Measurements from ENCODE around the gene ETNK2. TPM values are rescaled to one million over a fixed set of nuclear protein-coding genes. Genes with fewer than 3 reads are reported as not detected.

The ETNK2 gene
- total RNA-seq, 3 donors from 2014 or later: 13.8 to 66.1 (median 16.8) TPM

- Histone ChIP-seq H3K27me3 (no peaks in the 10 kb centered on the region), H3K27ac (no peak overlapping the region), H3K36me3 (no peaks in the 10 kb centered on the region), H3K4me1 (peaks cover 0 to 4% of the 10 kb centered on the region in 2 donors), H3K9me3 (no peaks in the 10 kb centered on the region), H3K4me3 (no peak overlapping the region)
- no peak for DNase-seq (ENCODE audit: low spot score in 2 of 2)
- no peak for TF ChIP-seq POLR2AphosphoS5 (IDR thresholded peaks at IDR 0.05)
- TF ChIP-seq, protein P1, sequence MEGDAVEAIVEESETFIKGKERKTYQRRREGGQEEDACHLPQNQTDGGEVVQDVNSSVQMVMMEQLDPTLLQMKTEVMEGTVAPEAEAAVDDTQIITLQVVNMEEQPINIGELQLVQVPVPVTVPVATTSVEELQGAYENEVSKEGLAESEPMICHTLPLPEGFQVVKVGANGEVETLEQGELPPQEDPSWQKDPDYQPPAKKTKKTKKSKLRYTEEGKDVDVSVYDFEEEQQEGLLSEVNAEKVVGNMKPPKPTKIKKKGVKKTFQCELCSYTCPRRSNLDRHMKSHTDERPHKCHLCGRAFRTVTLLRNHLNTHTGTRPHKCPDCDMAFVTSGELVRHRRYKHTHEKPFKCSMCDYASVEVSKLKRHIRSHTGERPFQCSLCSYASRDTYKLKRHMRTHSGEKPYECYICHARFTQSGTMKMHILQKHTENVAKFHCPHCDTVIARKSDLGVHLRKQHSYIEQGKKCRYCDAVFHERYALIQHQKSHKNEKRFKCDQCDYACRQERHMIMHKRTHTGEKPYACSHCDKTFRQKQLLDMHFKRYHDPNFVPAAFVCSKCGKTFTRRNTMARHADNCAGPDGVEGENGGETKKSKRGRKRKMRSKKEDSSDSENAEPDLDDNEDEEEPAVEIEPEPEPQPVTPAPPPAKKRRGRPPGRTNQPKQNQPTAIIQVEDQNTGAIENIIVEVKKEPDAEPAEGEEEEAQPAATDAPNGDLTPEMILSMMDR (IDR thresholded peaks at IDR 0.05): no peak
- no peak for TF ChIP-seq POLR2A (IDR thresholded peaks at IDR 0.05)
- intact Hi-C loops (cut with DNase I; ENCODE audit: low total_unique reads): loop anchor here (2.0 kb wide), 1 partner anchor 28 kb away; no protein-coding TSS in a partner anchor
Observed at GRCh38 chr1:204110894-204111633, 40.8 kb downstream of the ETNK2 start.

DNA sequence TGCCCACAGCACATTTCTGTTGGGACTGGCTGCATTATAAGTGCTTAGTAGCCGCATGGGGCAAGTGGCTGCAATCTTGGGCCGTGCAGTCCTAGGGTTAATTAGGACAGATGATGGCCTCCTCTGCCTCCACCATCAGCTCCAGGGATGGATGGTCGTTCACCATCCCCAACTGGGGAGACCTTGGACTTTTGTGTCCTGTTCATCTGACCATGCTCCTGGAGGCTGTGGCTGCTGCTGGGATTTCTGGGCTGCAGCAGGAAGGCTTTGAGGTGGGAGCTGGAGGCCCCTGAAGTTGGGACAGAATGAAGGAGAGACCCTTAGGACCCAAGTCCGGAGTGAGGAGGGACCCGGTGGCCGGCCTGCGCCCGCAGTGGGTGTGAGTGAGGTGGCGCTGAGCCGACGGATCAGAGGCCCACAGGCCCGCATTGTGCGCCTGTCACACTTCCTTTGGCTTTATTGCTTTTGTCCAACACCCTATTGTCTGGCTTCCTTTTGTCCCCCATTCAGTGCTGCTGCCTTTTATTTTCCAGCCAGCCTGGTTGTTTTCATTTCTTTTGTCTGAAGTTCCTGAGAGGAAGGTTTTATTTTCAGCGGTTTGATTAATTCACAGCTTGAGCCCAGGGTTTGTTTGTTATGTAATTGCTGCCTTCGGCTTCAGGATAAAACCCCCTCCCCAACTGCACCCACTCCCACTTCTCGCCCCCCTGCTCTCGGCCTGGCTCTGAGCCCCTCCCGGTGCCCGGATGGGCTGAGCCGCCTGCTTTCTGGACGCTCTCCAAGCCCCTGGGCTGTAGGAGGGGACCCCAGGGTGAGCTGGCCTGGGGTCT is 43.3 kb downstream of the ETNK2 start:
- Histone ChIP-seq H3K9me3 (no peaks in the 10 kb centered on the region), H3K4me3 (no peak overlapping the region), H3K27me3 (no peaks in the 10 kb centered on the region), H3K4me1 (peaks cover 12% of the 10 kb centered on the region in 2 donors), H3K27ac (peak overlapping the region in 1 of 2 donors; percentile 58), H3K36me3 (no peaks in the 10 kb centered on the region)
- no peak for TF ChIP-seq POLR2AphosphoS5 (IDR thresholded peaks at IDR 0.05)
- no peak for DNase-seq (ENCODE audit: low spot score in 2 of 2)
- intact Hi-C loops (cut with DNase I; ENCODE audit: low total_unique reads): no loop called here

DNA sequence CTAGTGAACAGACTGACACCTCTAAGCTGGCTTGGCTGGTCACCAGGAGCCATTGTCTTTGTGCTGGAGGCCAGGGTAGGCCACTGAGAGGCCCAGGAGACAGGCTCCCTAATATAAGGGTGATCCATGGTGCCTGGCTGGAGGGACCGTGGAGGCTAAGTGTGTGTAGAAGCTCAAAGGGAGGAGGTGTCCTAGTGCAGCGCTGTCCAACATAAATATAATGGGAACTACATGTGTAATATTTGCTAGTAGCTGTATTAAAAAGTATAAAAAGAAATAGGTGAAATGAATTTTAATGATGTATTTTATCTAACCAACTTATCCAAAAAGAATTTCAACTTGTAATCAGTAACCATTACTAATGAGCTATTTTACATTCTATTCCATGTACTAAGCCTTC is 44.0 kb downstream of the ETNK2 start:
- TF ChIP-seq POLR2A (IDR thresholded peaks at IDR 0.05) (no peak), POLR2AphosphoS5 (IDR thresholded peaks at IDR 0.05) (no peak)
- TF ChIP-seq, protein P1 (IDR thresholded peaks at IDR 0.05): no peak
- no peak for DNase-seq (ENCODE audit: low spot score in 2 of 2)
- Histone ChIP-seq H3K4me1 (peaks cover 14 to 18% of the 10 kb centered on the region in 2 donors), H3K4me3 (no peak overlapping the region), H3K27ac (peak overlapping the region in 1 of 2 donors; percentile 32), H3K9me3 (no peaks in the 10 kb centered on the region), H3K27me3 (no peaks in the 10 kb centered on the region), H3K36me3 (no peaks in the 10 kb centered on the region)
- intact Hi-C loops (cut with DNase I; ENCODE audit: low total_unique reads): no loop called here

DNA sequence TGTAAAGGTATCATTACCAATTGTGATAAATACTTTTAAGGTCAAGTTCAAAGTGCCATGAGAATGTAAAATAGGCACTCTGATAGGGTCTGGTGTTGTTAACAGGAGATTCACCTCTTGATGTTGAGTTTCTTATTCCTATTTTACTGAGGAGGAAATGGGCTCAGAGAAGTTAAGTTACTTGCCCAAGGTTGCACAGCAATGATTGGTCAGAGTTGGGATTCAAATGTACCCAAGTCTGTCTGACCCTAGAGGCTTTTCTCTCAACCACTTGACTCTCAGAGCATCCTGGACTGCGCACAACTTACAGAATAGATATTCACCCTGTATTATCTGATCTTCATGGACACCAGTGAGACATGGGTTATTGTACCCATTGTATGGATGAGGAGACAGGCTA is 45.0 kb downstream of the ETNK2 start:
- no peak for TF ChIP-seq POLR2AphosphoS5 (IDR thresholded peaks at IDR 0.05)
- TF ChIP-seq, protein P1 (IDR thresholded peaks at IDR 0.05): no peak
- TF ChIP-seq POLR2A (IDR thresholded peaks at IDR 0.05): no peak
- Histone ChIP-seq H3K4me3 (no peak overlapping the region), H3K4me1 (peaks cover 14 to 26% of the 10 kb centered on the region in 2 donors), H3K36me3 (no peaks in the 10 kb centered on the region), H3K9me3 (no peaks in the 10 kb centered on the region), H3K27me3 (no peaks in the 10 kb centered on the region), H3K27ac (peak overlapping the region in 1 of 2 donors; percentile 40)
- intact Hi-C loops (cut with DNase I; ENCODE audit: low total_unique reads): no loop called here
- DNase-seq (ENCODE audit: low spot score in 2 of 2): no peak

GRCh38 chr1:204105131-204105515 is 46.7 kb downstream of the ETNK2 start:
- TF ChIP-seq POLR2A (IDR thresholded peaks at IDR 0.05) (no peak), POLR2AphosphoS5 (IDR thresholded peaks at IDR 0.05) (no peak)
- TF ChIP-seq, protein P1 (IDR thresholded peaks at IDR 0.05): no peak
- Histone ChIP-seq H3K36me3 (no peaks in the 10 kb centered on the region), H3K4me3 (no peak overlapping the region), H3K27me3 (no peaks in the 10 kb centered on the region), H3K4me1 (peaks cover 14 to 26% of the 10 kb centered on the region in 2 donors), H3K9me3 (no peaks in the 10 kb centered on the region), H3K27ac (peak overlapping the region; percentile 75 to 87)
- no peak for DNase-seq (ENCODE audit: low spot score in 2 of 2)
- intact Hi-C loops (cut with DNase I; ENCODE audit: low total_unique reads): no loop called here
